NB4 (cell line): ENCODE results near the gene KRTAP2-4.
"Not testable (repeated sequence)": the region's sequence is repeated elsewhere in the genome, so short reads cannot be mapped to it uniquely, and the experiment has no call there.

ENCODE experiments used
- DNase-seq: peaks from one replicate; pipeline ENCODE4 v3.0.0; 2010; ENCODE audit warnings: low read depth
- H3K4me3 ChIP-seq: one replicate; pipeline ENCODE4 v1.5.1; 2011; ENCODE audit warnings: mild to moderate bottlenecking, low read depth, low read length, moderate library complexity
- MYC ChIP-seq: IDR thresholded peaks from 2 replicates; pipeline ENCODE4 v1.6.1; 2011; ENCODE audit warnings: low read depth, low read length
- POLR2A ChIP-seq: IDR thresholded peaks from 2 replicates; pipeline ENCODE4 v1.6.1; 2011; ENCODE audit warnings: mild to moderate bottlenecking; ENCODE audit not compliant: insufficient read length; ENCODE audit errors: extremely low read depth
- TF ChIP-seq, protein P1 (sequence below): IDR thresholded peaks from 2 replicates; pipeline ENCODE4 v1.6.1; 2011; ENCODE audit warnings: low read depth, low read length
- TF ChIP-seq, protein P2 (sequence below): IDR thresholded peaks from one replicate; pipeline ENCODE4 v1.5.1; 2012; ENCODE audit warnings: low read depth, low read length

KRTAP2-4 gene

DNA sequence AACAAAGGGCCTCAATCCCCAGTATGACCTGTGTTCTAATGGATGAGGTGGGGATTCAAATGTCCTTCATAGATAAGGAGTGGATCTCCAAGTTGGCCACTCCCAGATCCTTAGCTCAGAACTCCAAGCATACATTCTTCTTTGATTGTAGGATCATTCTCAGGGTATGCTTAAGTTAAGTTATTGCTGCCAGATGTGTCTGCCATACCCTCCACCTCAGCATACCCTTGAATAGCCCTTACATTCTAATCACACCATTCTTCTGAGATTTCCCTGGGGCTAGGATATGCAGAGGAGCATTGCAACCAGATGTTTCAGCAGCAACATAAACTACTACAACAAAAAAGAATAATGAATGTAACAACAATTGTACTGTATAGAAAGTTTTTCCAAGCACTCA, 1.6 kb upstream of the KRTAP2-4 start:
- no peak for DNase-seq
- H3K4me3 ChIP-seq: no peak overlapping the region

DNA sequence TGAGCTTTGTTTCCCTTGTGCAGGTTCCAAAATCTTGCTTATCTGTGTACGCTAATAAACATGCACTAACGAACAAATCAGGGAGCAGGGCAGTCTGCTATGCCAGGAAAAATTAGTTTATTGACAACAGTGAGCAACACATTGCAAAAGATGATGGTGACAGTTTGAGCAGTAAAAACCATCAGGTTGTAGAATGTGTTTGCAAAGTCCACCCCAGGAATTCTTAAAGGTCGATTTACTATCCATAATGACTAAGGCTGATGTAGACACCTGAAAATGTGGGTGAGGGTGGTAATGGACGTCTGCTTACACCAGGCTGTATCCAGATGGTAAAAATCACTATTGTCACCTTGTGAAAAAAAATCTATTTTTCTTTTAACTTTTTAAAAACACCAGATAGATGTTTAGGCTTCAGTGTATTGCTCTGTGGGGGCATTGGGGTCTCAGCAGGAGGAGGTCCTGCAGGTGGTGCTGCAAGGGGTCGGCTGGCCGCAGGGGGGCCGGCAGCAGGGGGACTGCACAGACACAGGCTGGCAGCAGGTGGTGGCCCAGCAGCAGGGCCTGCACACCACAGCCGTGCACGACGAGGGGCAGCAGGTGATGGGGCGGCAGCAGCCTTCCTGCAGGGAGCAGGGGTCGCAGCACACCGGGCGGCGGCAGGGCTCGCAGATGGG, 526 bp downstream of the KRTAP2-4 start:
- DNase-seq, H3K4me3 ChIP-seq: not testable (repeated sequence)

More for the DNA sequence above, 1.6 kb upstream of the KRTAP2-4 start:
- TF ChIP-seq POLR2A (no peak), MYC (no peak)
- TF ChIP-seq, protein P1, sequence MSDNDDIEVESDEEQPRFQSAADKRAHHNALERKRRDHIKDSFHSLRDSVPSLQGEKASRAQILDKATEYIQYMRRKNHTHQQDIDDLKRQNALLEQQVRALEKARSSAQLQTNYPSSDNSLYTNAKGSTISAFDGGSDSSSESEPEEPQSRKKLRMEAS: no peak
- TF ChIP-seq, protein P2, sequence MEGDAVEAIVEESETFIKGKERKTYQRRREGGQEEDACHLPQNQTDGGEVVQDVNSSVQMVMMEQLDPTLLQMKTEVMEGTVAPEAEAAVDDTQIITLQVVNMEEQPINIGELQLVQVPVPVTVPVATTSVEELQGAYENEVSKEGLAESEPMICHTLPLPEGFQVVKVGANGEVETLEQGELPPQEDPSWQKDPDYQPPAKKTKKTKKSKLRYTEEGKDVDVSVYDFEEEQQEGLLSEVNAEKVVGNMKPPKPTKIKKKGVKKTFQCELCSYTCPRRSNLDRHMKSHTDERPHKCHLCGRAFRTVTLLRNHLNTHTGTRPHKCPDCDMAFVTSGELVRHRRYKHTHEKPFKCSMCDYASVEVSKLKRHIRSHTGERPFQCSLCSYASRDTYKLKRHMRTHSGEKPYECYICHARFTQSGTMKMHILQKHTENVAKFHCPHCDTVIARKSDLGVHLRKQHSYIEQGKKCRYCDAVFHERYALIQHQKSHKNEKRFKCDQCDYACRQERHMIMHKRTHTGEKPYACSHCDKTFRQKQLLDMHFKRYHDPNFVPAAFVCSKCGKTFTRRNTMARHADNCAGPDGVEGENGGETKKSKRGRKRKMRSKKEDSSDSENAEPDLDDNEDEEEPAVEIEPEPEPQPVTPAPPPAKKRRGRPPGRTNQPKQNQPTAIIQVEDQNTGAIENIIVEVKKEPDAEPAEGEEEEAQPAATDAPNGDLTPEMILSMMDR: no peak

DNA sequence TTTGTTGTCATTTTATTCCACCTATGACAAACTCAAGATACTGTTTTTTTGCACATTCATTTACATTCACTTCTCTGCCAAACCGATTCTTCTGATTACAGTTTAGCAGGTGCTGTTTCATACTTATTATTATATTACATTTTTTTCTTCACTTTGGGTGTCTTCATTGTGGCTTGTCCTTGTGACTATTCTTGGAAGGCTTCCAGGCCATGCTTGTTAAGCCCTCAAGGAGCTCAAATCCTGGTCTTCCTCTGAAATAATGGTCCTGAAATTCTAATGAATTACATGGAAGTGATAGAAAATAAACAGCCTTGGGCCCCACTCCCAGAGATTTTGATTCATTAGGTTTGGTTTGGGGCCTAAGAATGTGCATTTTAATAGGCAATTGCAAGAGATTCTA, 1.4 kb downstream of the KRTAP2-4 start:
- no peak overlapping the region for H3K4me3 ChIP-seq
- DNase-seq: no peak
- TF ChIP-seq, protein P1: no peak
- TF ChIP-seq POLR2A: no peak
- TF ChIP-seq, protein P2: no peak
- TF ChIP-seq MYC: no peak

DNA sequence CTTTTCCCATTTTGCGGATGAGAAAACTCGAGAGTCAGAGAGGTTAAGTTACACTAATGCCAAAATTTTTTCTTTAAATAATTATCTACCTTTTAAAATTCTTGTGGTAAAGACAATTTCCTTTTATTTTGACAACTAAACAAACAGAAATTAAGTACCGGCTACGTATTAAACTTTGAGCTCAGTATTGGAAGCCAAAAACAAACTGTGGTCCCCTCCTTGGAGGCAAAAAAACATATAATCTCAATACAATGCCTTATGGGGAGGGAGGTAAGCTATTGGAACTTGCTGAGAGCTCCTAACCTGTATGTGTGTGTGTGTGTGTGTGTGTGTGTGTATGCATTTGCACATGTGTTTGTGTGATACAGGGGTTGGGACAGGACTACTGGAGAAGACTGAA, 2.2 kb downstream of the KRTAP2-4 start:
- TF ChIP-seq, protein P1: no peak
- TF ChIP-seq MYC: no peak
- TF ChIP-seq, protein P2: no peak
- DNase-seq: no peak
- no peak overlapping the region for H3K4me3 ChIP-seq

DNA sequence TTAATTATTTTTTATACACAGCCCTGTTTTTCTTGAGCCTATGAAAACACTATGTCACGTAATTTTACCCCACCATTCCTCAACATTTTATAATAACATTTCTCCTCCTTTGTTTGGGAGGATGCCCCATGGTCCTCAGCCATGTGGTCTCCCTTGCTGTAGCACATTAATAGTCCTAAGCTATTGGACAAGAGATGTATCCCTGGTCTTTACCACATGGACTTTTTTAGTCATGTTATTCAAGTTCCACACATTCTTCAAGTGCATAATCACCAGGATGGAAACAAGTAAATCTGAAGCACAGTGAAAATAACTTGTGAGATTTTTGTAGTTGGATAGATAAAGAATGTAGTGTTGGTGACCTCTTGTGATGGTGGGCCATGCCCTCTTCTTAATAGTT, 3.7 kb downstream of the KRTAP2-4 start:
- TF ChIP-seq, protein P2: no peak
- TF ChIP-seq POLR2A (no peak), MYC (no peak)
- TF ChIP-seq, protein P1: no peak
- DNase-seq: no peak
- no peak overlapping the region for H3K4me3 ChIP-seq

DNA sequence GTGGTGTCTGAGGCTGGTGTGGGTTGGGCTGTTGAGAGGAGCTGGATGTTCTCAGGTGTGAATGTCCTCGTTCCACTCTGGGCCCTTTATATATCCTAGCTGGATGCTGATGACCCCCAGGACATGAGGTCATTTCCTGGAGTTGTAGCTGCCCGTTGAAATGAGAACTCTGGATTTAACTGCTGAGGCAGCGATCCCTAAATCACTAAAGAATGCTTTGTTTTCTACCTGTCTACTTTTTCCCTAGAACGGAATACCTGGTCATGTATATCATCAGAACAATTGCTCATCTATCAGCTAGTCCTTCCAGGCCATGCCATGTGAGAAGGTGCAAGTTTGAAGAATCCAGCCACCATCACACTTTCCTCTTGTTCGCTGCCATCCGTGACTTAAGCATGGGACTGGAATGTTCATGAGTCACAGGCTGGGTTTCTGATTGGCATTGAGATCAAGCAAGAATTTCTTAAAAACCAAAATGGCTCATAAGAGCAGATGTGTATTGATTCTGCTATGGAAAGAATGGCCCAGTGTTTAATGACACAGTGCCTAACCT, 5.6 kb downstream of the KRTAP2-4 start, which contains the start of gene KRTAP2-3:
Gene KRTAP2-3 (minus strand): TSS at position 63 of the 553 bp plus-strand sequence. CDS start 64 bp downstream, outside the sequence.
- no peak for TF ChIP-seq POLR2A
- no peak for TF ChIP-seq MYC
- TF ChIP-seq, protein P1: no peak
- TF ChIP-seq, protein P2: no peak
- no peak within 1 kb of the TSS for H3K4me3 ChIP-seq
- no peak for DNase-seq

DNA sequence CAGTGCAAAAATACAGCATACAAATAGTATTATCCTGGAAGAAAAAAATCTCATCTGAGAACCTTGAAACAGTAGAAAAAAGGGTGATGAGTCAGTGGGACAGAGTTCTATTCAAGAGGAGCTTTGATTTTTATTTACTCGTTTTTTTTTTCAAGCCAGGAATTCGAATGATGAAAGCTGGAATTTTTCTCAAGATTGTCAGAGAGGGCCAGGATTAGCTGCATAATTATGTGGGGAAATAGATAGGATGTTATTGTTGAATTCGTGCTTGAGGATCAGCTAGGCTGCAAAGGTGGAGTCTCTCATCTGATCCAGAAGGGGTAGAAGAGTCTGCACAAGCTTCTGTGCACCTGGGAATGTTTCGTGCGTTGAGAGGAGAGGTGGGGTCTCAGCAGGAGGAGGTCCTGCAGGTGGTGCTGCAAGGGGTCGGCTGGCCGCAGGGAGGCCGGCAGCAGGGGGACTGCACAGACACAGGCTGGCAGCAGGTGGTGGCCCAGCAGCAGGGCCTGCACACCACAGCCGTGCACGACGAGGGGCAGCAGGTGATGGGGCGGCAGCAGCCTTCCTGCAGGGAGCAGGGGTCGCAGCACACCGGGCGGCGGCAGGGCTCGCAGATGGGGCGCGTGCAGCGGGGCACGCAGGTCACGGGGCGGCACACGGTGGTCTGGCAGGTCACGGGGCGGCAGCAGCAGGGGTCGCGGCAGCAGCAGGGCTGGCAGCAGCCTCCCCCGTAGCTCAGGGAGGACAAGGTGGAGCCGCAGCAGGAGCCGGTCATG, 6.2 kb downstream of the KRTAP2-4 start:
- not testable (repeated sequence) for H3K4me3 ChIP-seq, DNase-seq
